ENCODE results near the gene COPE.
"Not testable (repeated sequence)": the region's sequence is repeated elsewhere in the genome, so short reads cannot be mapped to it uniquely, and the experiment has no call there.

COPE gene

GRCh38 chr19:18940769-18941627 lies 21.8 kb upstream of the COPE start, which contains the start of gene HOMER3:
Gene HOMER3 (minus strand): TSS chr19:18941217. CDS start chr19:18938982, 2,235 bp downstream.
- FAIRE-seq, result no peak

GRCh38 chr19:18939922-18940768 lies 21.0 kb upstream of the COPE start:
- FAIRE-seq, result no peak

GRCh38 chr19:18939163-18939562 lies 20.0 kb upstream of the COPE start:
- FAIRE-seq, result no peak

- FAIRE-seq, result no peak
Measured at GRCh38 chr19:18933297-18933696, 14.1 kb upstream of the COPE start.

GRCh38 chr19:18932216-18932841 lies 13.1 kb upstream of the COPE start:
- no peak for FAIRE-seq

GRCh38 chr19:18931316-18932162 lies 12.4 kb upstream of the COPE start:
- no peak for FAIRE-seq

GRCh38 chr19:18929311-18929710 lies 10.1 kb upstream of the COPE start:
- FAIRE-seq, result no peak

GRCh38 chr19:18928018-18928805 lies 9.0 kb upstream of the COPE start:
- FAIRE-seq, result no peak

- FAIRE-seq, result no peak
Measured at GRCh38 chr19:18924684-18925213, 5.6 kb upstream of the COPE start.

GRCh38 chr19:18922228-18922985 lies 3.2 kb upstream of the COPE start:
- FAIRE-seq, result no peak

GRCh38 chr19:18921593-18921992 lies 2.4 kb upstream of the COPE start:
- FAIRE-seq, result no peak

- FAIRE-seq, result no peak
Measured at GRCh38 chr19:18920400-18920799, 1.2 kb upstream of the COPE start.

- no peak for FAIRE-seq
Measured at GRCh38 chr19:18919900-18920214, 670 bp upstream of the COPE start.

GRCh38 chr19:18917593-18917992 lies 1.6 kb downstream of the COPE start:
- FAIRE-seq, result not testable (repeated sequence)

GRCh38 chr19:18915639-18916038 lies 3.5 kb downstream of the COPE start:
- no peak for FAIRE-seq

GRCh38 chr19:18913466-18913865 lies 5.7 kb downstream of the COPE start:
- FAIRE-seq, result no peak

GRCh38 chr19:18912933-18913332 lies 6.3 kb downstream of the COPE start:
- FAIRE-seq, result no peak

- FAIRE-seq, result no peak
Measured at GRCh38 chr19:18910801-18911436, 8.3 kb downstream of the COPE start.

- no peak for FAIRE-seq
Measured at GRCh38 chr19:18910010-18910409, 9.2 kb downstream of the COPE start.
